ENCODE data around the gene PTPRR.

PTPRR gene

GRCh38 chr12:70645494-70646317 is 274.8 kb downstream of the PTPRR start:
- peak; percentile 4 for DNase-seq (ENCODE audit: low read depth)

- DNase-seq (ENCODE audit: low read depth) = no peak
Observed at GRCh38 chr12:70644861-70645260, 275.7 kb downstream of the PTPRR start.

- DNase-seq (ENCODE audit: low read depth) = no peak
Observed at GRCh38 chr12:70643939-70644338, 276.6 kb downstream of the PTPRR start.

- DNase-seq (ENCODE audit: low read depth) = no peak
Observed at GRCh38 chr12:70641691-70642090, 278.8 kb downstream of the PTPRR start.

- DNase-seq (ENCODE audit: low read depth) = no peak
Observed at GRCh38 chr12:70640901-70641300, 279.6 kb downstream of the PTPRR start.

- no peak for DNase-seq (ENCODE audit: low read depth)
Observed at GRCh38 chr12:70639535-70639934, 281.0 kb downstream of the PTPRR start.

GRCh38 chr12:70638639-70639360 is 281.7 kb downstream of the PTPRR start:
- no peak for DNase-seq (ENCODE audit: low read depth)

- no peak for DNase-seq (ENCODE audit: low read depth)
Observed at GRCh38 chr12:70637303-70638085, 283.0 kb downstream of the PTPRR start, which contains the start of gene PTPRB. Gene PTPRB (minus strand): TSS chr12:70637429. CDS start chr12:70637395, 34 bp downstream.

GRCh38 chr12:70635755-70636154 is 284.8 kb downstream of the PTPRR start:
- DNase-seq (ENCODE audit: low read depth) = no peak

GRCh38 chr12:70628701-70629480 is 291.6 kb downstream of the PTPRR start:
- no peak for DNase-seq (ENCODE audit: low read depth)

GRCh38 chr12:70627677-70628076 is 292.9 kb downstream of the PTPRR start:
- no peak for DNase-seq (ENCODE audit: low read depth)

GRCh38 chr12:70626180-70626579 is 294.4 kb downstream of the PTPRR start:
- DNase-seq (ENCODE audit: low read depth) = no peak

GRCh38 chr12:70619471-70620152 is 300.9 kb downstream of the PTPRR start:
- no peak for DNase-seq (ENCODE audit: low read depth)

GRCh38 chr12:70618371-70618770 is 302.2 kb downstream of the PTPRR start:
- no peak for DNase-seq (ENCODE audit: low read depth)

- DNase-seq (ENCODE audit: low read depth) = no peak
Observed at GRCh38 chr12:70617450-70617849, 303.1 kb downstream of the PTPRR start.

- no peak for DNase-seq (ENCODE audit: low read depth)
Observed at GRCh38 chr12:70615174-70615866, 305.2 kb downstream of the PTPRR start.

- no peak for DNase-seq (ENCODE audit: low read depth)
Observed at GRCh38 chr12:70609739-70610491, 310.6 kb downstream of the PTPRR start.

- no peak for DNase-seq (ENCODE audit: low read depth)
Observed at GRCh38 chr12:70609203-70609602, 311.3 kb downstream of the PTPRR start.

- no peak for DNase-seq (ENCODE audit: low read depth)
Observed at GRCh38 chr12:70608184-70608583, 312.4 kb downstream of the PTPRR start.

GRCh38 chr12:70607107-70607506 is 313.4 kb downstream of the PTPRR start:
- no peak for DNase-seq (ENCODE audit: low read depth)

Data from stimulated activated CD8-positive, alpha-beta memory T cell treated with anti-CD3 and anti-CD28 coated beads, Interleukin-12 subunit alpha, Interleukin-12 subunit beta, amount 100 ng/mL, for 1 hour (primary cell).